ENCODE results near the gene SNX33. TPM values are rescaled to one million over a fixed set of nuclear protein-coding genes. Genes with fewer than 3 reads are reported as not detected.
A peak's percentile ranks its signal among the peaks of the same experiment; 100 is the strongest.

The SNX33 gene
- total RNA-seq, 6 experiments from 2014 or later = 12.0 to 17.2 (median 14.2) TPM

DNA sequence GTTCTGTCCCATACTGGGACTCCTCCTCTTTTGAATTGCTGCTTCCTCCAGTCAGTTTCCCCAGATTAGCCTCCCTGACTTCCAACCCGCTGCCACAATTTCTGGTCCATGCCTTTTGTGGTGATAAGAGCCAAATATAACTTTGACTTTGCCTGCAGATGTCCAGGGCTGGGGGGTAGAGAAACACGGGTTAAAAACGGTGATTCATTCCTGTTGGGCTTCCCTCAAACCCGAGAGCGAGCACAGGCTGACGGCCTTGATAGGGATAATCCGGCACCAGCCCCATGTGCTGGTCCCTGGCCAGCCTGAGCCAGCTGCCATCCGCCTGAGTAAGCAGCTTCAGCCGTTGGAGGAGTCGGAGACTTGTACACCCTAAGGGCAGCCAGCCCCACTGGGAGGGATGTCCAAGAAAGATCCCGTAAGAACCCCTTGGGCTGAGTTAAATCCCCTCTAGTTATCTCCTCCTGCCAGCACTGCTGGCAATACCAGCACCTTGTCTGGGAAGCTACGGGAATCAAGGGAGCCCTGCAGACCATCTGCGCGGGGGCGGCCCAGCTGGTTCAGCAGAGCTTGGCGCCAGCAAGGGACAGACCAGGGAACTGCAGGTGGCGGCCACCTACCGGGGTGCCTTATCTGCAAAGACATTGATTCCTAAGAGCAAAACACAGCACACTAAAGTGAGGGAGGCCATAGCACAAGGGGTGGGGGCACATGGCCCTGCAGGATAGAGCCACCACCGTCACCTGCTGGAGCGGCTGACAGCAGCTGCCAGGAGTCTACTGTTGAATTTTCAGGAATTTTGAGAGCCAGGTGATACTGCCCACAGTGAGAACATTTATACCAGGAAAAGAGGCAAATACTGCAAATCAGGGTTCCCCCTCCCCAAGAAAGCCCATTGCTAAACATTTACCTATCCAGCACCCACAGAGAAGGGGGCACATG, 46.8 kb downstream of the SNX33 start:
- Histone ChIP-seq H3K36me3 (no peaks in the 10 kb centered on the region), H3K9me3 (no peaks in the 10 kb centered on the region), H3K4me1 (no peaks in the 10 kb centered on the region), H3K27me3 (no peaks in the 10 kb centered on the region), H3K4me3 (no peak overlapping the region), H3K27ac (no peak overlapping the region)
- no peak for TF ChIP-seq POLR2A (IDR thresholded peaks at IDR 0.05)
- TF ChIP-seq, protein P1, sequence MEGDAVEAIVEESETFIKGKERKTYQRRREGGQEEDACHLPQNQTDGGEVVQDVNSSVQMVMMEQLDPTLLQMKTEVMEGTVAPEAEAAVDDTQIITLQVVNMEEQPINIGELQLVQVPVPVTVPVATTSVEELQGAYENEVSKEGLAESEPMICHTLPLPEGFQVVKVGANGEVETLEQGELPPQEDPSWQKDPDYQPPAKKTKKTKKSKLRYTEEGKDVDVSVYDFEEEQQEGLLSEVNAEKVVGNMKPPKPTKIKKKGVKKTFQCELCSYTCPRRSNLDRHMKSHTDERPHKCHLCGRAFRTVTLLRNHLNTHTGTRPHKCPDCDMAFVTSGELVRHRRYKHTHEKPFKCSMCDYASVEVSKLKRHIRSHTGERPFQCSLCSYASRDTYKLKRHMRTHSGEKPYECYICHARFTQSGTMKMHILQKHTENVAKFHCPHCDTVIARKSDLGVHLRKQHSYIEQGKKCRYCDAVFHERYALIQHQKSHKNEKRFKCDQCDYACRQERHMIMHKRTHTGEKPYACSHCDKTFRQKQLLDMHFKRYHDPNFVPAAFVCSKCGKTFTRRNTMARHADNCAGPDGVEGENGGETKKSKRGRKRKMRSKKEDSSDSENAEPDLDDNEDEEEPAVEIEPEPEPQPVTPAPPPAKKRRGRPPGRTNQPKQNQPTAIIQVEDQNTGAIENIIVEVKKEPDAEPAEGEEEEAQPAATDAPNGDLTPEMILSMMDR (IDR thresholded peaks at IDR 0.05) = peak in 1 of 4 donors; percentile 14
- DNase-seq = peak in 1 of 3 donors; percentile 44
- ATAC-seq = peak; percentile 12 to 57 (median 38)
- intact Hi-C loops (cut with DNase I) = no loop called here
- 57% methylated on average over 8 of the region's 20 CpGs for WGBS (ENCODE audit: insufficient coverage, low coverage, low lambda C conversion rate, missing lambda C conversion rate)

DNA sequence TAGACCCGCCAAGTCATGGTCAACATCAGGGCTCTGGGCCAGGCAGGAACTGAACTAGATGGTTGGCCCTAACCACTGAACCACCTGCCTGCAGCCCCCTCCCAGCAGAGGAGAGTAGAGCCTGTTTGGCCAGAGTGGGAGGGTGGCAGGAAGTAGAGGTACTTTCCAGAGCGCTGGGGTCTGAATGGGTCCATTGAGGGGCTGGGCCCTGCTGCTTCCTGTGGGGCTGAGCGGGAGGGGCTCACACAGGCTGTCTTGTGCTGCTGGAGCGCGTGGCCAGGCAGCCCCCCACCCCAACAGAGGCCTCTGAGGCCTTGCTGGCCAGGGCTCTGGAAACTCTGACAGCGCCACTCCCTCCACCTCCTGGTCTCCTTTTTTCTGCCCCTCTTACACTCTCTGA, 47.5 kb downstream of the SNX33 start:
- no peaks in the 10 kb centered on the region for H3K4me1 ChIP-seq
- DNase-seq = no peak
- TF ChIP-seq, protein P1 (IDR thresholded peaks at IDR 0.05) = no peak
- TF ChIP-seq POLR2A (IDR thresholded peaks at IDR 0.05) = no peak

DNA sequence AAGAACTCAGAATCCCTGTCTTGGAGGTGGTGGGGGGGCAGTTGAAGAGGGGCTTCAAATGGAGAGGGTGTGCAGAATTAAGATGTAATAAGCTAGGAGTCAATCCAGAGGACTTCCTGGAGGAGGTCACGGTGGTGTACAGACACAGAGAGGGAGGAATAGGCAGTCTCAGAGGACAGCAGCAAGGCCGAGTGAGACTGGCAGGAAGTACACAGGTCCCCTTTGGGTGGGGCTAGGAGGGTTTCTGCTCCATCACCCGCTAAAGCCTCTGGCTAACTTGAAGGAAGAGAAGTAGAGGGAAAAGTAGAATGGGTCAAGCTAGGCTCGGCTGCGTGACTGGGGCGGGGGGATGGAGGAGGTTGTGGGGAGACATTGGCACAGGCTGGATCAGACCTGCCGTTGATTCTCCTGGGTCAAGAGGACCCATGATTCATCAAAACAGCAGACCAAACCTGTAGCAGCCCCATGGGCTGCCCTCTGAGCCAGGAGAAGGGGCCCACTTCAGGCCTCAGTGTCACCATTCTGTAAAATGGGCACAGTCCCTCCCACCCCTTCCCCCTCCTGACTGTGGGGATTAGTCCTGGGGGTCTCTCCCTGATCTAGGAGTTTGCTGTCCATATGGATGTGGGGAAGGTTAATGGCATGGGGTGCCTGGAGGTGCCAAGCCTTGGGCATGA, 48.1 kb downstream of the SNX33 start:
- 82% methylated on average over 6 of the region's 7 CpGs for WGBS (ENCODE audit: insufficient coverage, low coverage, low lambda C conversion rate, missing lambda C conversion rate)
- Histone ChIP-seq H3K27me3 (no peaks in the 10 kb centered on the region), H3K4me3 (no peak overlapping the region), H3K9me3 (no peaks in the 10 kb centered on the region), H3K4me1 (no peaks in the 10 kb centered on the region), H3K36me3 (no peaks in the 10 kb centered on the region), H3K27ac (no peak overlapping the region)
- DNase-seq (no peak), ATAC-seq (no peak)
- no peak for TF ChIP-seq POLR2A (IDR thresholded peaks at IDR 0.05)
- TF ChIP-seq, protein P1 (IDR thresholded peaks at IDR 0.05) = no peak
- intact Hi-C loops (cut with DNase I) = no loop called here

More for the DNA sequence above, 47.5 kb downstream of the SNX33 start:
- no peak overlapping the region for H3K4me3 ChIP-seq
- intact Hi-C loops (cut with DNase I) = no loop called here
- H3K27ac ChIP-seq = no peak overlapping the region
- WGBS (ENCODE audit: insufficient coverage, low coverage, low lambda C conversion rate, missing lambda C conversion rate) = 60% methylated on average over 1 of the region's 6 CpGs
- H3K36me3 ChIP-seq = no peaks in the 10 kb centered on the region
- ATAC-seq = no peak
- no peaks in the 10 kb centered on the region for H3K27me3 ChIP-seq
- H3K9me3 ChIP-seq = no peaks in the 10 kb centered on the region

DNA sequence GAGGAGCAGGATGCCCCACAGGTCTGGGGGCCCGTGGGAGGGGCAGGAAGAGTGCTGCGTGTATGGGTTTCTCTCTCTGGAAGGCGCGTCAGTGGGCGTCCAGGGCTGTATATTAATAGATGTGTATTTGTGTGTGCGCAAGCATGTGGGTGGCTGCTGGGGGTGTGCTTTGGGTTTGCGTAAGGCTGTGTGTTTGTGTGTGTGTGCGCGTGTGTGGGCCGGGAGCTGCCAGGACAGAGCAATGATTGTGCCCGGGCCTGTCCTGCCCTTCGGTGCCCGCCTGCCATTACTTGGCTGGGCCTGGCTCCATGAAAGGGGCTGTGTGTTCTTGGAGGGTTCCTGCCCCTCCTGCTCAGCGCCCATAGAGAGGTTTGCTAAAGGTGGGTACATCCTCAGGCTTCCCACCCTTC, 48.6 kb downstream of the SNX33 start:
- DNase-seq = no peak

More for the DNA sequence above, 48.6 kb downstream of the SNX33 start:
- Histone ChIP-seq H3K36me3 (no peaks in the 10 kb centered on the region), H3K27me3 (no peaks in the 10 kb centered on the region), H3K4me3 (no peak overlapping the region), H3K4me1 (no peaks in the 10 kb centered on the region), H3K9me3 (no peaks in the 10 kb centered on the region), H3K27ac (no peak overlapping the region)
- 64% methylated on average over 5 of the region's 14 CpGs for WGBS (ENCODE audit: insufficient coverage, low coverage, low lambda C conversion rate, missing lambda C conversion rate)
- ATAC-seq = no peak
- TF ChIP-seq, protein P1 (IDR thresholded peaks at IDR 0.05) = no peak
- no peak for TF ChIP-seq POLR2A (IDR thresholded peaks at IDR 0.05)
- intact Hi-C loops (cut with DNase I) = no loop called here

Measured in right lobe of liver (tissue), 6 donors.